ENCODE results near the gene EBF3. TPM values are rescaled to one million over a fixed set of nuclear protein-coding genes. Genes with fewer than 3 reads are reported as not detected.
A peak's percentile ranks its signal among the peaks of the same experiment; 100 is the strongest.

The EBF3 gene
- total RNA-seq, 1 donor from 2014 or later: 0.15 TPM

DNA sequence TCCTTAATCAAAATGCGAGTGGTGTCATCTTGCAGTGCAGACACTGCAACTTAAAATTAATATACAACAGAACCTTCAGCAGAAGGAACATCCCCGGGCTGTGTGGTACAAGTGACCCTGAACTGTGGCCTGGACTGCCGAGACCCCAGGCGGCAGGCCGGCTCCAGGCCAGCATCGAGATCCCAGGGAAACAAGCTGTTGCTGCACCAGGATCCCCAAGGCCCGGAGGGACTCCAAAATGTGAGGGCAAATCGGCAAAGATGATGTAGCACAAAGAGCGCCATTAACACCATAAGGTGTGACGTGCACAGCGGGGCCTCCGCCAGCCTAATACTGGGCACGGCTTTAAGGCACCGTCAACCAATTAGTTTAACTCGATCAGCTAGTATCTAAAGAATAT lies 73.9 kb downstream of the EBF3 start:
- Histone ChIP-seq H3F3A (ENCODE audit: low read depth) (no peaks in the 10 kb centered on the region), H3K9ac (no peak overlapping the region), H3K4me1 (peaks cover 28% of the 10 kb centered on the region), H3K27ac (no peak overlapping the region), H4K20me1 (ENCODE audit: low read depth) (no peaks in the 10 kb centered on the region), H3K9me3 (ENCODE audit: low read depth) (no peaks in the 10 kb centered on the region), H3K4me3 (no peak overlapping the region), H3K36me3 (no peaks in the 10 kb centered on the region), H3K79me2 (ENCODE audit: low read depth) (no peaks in the 10 kb centered on the region), H3K4me2 (no peak overlapping the region), H3K27me3 (no peaks in the 10 kb centered on the region), H2AFZ (replicated peaks) (no peak overlapping the region)
- H3K4me1 Mint-ChIP-seq: peaks cover 41% of the 10 kb centered on the region
- H3K4me3 Mint-ChIP-seq: no peak overlapping the region
- H3K36me3 Mint-ChIP-seq: no peaks in the 10 kb centered on the region
- TF ChIP-seq EZH2phosphoT487 (IDR thresholded peaks at IDR 0.05) (no peak), EZH2 (IDR thresholded peaks at IDR 0.05) (no peak)
- TF ChIP-seq, protein P1, sequence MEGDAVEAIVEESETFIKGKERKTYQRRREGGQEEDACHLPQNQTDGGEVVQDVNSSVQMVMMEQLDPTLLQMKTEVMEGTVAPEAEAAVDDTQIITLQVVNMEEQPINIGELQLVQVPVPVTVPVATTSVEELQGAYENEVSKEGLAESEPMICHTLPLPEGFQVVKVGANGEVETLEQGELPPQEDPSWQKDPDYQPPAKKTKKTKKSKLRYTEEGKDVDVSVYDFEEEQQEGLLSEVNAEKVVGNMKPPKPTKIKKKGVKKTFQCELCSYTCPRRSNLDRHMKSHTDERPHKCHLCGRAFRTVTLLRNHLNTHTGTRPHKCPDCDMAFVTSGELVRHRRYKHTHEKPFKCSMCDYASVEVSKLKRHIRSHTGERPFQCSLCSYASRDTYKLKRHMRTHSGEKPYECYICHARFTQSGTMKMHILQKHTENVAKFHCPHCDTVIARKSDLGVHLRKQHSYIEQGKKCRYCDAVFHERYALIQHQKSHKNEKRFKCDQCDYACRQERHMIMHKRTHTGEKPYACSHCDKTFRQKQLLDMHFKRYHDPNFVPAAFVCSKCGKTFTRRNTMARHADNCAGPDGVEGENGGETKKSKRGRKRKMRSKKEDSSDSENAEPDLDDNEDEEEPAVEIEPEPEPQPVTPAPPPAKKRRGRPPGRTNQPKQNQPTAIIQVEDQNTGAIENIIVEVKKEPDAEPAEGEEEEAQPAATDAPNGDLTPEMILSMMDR (IDR thresholded peaks at IDR 0.05): no peak
- H3K27me3 Mint-ChIP-seq (ENCODE audit: insufficient read depth, low read depth): peaks cover 8% of the 10 kb centered on the region
- DNase-seq (ENCODE audit: low spot score): no peak
- no peak overlapping the region for H3K27ac Mint-ChIP-seq
- H3K9me3 Mint-ChIP-seq: no peaks in the 10 kb centered on the region

DNA sequence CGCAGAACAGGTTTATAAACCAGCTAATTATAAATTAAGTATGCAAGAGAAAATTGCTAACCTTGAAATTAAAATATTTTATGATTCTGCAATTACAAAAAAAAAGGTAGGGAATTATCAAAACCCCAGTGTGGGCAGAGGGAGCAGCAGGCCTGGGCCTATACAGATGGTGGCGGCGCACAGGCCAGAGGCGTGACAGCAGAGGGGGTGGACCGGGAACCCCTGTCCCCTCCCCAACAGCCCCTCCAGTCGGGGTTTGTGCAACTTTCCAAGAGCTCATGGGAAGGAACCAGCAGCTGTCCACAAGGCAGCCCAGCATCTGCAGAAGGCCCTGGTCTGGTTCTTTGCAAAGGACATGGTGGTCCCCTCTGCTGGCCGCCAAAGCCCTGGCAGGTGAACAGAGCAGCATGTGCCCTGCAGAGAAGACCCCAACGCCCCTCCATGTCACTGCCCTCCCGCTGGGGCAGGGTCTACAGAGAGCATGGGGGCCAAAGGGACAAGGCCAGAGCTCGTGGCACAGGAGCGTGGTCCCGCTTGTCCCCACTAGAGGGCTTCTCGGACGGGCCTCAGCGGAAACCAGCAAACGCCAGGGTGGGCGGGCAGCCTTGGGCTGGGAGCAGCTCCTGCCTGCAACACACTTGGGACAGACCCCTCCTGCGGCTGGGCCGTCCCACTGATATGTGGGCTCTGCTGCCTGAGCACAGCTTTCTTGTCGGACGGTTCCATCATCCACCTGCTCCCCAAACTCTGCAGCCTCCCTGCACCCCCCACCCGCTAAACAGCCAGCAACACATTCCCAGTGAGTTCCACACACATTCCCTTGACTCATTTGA lies 75.1 kb downstream of the EBF3 start:
- Mint-ChIP-seq H3K4me3 (no peak overlapping the region), H3K4me1 (peaks cover 41% of the 10 kb centered on the region), H3K9me3 (no peaks in the 10 kb centered on the region), H3K27me3 (ENCODE audit: insufficient read depth, low read depth) (peaks cover 6% of the 10 kb centered on the region), H3K27ac (no peak overlapping the region), H3K36me3 (no peaks in the 10 kb centered on the region)
- Histone ChIP-seq H3K4me1 (peaks cover 19% of the 10 kb centered on the region), H4K20me1 (ENCODE audit: low read depth) (no peaks in the 10 kb centered on the region), H3K27me3 (no peaks in the 10 kb centered on the region), H3K4me2 (no peak overlapping the region), H2AFZ (replicated peaks) (peak overlapping the region; percentile 22), H3K9ac (no peak overlapping the region), H3K36me3 (no peaks in the 10 kb centered on the region), H3K79me2 (ENCODE audit: low read depth) (no peaks in the 10 kb centered on the region), H3K27ac (no peak overlapping the region), H3K9me3 (ENCODE audit: low read depth) (no peaks in the 10 kb centered on the region), H3F3A (ENCODE audit: low read depth) (no peaks in the 10 kb centered on the region), H3K4me3 (no peak overlapping the region)
- peak; percentile 80 for DNase-seq (ENCODE audit: low spot score)
- TF ChIP-seq EZH2phosphoT487 (IDR thresholded peaks at IDR 0.05) (peak; percentile 27), EZH2 (IDR thresholded peaks at IDR 0.05) (no peak)
- TF ChIP-seq, protein P1 (IDR thresholded peaks at IDR 0.05): peak; percentile 74

DNA sequence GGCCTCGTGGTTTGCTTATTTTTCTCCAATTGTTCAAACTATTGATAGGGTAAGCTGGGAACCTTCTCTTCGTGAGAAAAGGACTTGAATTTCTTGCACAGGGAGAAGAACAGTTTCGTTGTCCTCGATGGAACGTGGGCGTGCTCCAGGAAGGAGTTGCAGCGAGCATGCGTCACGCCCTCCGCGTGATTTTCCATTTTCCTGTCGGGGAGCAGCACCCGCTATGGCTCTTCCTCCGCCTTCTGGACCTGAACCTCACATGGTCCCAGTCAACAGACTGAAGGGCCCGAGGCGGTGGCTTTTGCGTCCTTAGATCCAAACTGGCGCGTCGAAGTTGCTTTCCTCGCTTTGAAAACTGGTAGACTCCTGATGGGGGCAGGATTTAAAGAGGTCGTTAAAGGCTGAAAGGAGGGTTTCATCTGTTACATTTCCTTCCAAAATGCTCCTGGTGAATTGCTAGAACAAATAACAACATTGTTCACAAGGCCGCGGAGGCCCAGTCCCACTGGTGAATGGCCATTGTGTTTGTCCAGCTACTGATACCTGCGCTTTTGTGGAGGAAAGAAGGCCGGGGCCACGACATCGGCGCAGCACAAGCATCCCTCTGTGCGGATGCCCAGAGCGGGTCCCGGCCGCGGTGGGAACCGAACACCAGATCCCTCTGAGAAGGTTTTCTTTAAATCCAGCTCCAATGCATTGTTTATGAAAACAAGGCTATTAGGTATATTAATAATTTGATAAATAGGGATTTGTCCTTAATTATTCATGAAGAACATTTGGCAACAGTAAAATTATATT lies 75.9 kb downstream of the EBF3 start:
- H3K9ac ChIP-seq: no peak overlapping the region
- no peaks in the 10 kb centered on the region for H3K27me3 ChIP-seq
- TF ChIP-seq EZH2phosphoT487 (IDR thresholded peaks at IDR 0.05): no peak
- TF ChIP-seq, protein P1 (IDR thresholded peaks at IDR 0.05): no peak
- no peak for TF ChIP-seq EZH2 (IDR thresholded peaks at IDR 0.05)
- no peak overlapping the region for H3K27ac ChIP-seq
- H4K20me1 ChIP-seq (ENCODE audit: low read depth): no peaks in the 10 kb centered on the region
- no peak overlapping the region for H3K4me2 ChIP-seq
- H3K36me3 ChIP-seq: no peaks in the 10 kb centered on the region
- H3F3A ChIP-seq (ENCODE audit: low read depth): no peaks in the 10 kb centered on the region
- H3K9me3 ChIP-seq (ENCODE audit: low read depth): no peaks in the 10 kb centered on the region
- H3K36me3 Mint-ChIP-seq: no peaks in the 10 kb centered on the region
- H3K27me3 Mint-ChIP-seq (ENCODE audit: insufficient read depth, low read depth): peaks cover 7% of the 10 kb centered on the region
- DNase-seq (ENCODE audit: low spot score): no peak
- no peak overlapping the region for H3K4me3 ChIP-seq
- no peak overlapping the region for H3K4me3 Mint-ChIP-seq
- H3K27ac Mint-ChIP-seq: peak overlapping the region; percentile 29
- H3K4me1 ChIP-seq: peaks cover 20% of the 10 kb centered on the region
- no peak overlapping the region for H2AFZ ChIP-seq (replicated peaks)
- no peaks in the 10 kb centered on the region for H3K9me3 Mint-ChIP-seq
- H3K4me1 Mint-ChIP-seq: peaks cover 37% of the 10 kb centered on the region
- H3K79me2 ChIP-seq (ENCODE audit: low read depth): no peaks in the 10 kb centered on the region
